GM21528 (cell line): ENCODE data around the gene TMEM174.

Source experiments
- ATAC-seq: cut with Tn5 transposase; IDR thresholded peaks from one replicate; pipeline ENCODE4 v1.9.1; 2021; ENCODE audit warnings: mild to moderate bottlenecking, moderate library complexity; ENCODE audit not compliant: unreplicated experiment, low FRiP score

TMEM174 gene, protein sequence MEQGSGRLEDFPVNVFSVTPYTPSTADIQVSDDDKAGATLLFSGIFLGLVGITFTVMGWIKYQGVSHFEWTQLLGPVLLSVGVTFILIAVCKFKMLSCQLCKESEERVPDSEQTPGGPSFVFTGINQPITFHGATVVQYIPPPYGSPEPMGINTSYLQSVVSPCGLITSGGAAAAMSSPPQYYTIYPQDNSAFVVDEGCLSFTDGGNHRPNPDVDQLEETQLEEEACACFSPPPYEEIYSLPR

DNA sequence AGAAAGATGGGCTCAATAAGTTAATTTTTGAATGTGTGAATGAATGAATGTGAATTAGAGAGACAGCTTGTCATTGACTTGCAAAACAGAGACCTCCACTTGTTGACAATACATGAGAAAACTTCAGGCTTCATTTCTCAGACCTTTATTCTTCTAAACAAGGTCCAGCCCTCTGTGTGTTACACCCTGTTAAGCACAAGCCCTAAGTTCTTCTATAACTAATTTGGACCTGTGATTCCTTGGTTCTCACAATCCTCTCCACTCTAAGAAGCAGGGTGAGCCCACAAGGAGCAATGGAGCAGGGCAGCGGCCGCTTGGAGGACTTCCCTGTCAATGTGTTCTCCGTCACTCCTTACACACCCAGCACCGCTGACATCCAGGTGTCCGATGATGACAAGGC lies at the start of gene TMEM174:
Gene TMEM174, plus strand, starts transcription at position 243 of the 400 bp plus-strand sequence. Its CDS starts 51 bp downstream, at position 294.
- no peak for ATAC-seq

DNA sequence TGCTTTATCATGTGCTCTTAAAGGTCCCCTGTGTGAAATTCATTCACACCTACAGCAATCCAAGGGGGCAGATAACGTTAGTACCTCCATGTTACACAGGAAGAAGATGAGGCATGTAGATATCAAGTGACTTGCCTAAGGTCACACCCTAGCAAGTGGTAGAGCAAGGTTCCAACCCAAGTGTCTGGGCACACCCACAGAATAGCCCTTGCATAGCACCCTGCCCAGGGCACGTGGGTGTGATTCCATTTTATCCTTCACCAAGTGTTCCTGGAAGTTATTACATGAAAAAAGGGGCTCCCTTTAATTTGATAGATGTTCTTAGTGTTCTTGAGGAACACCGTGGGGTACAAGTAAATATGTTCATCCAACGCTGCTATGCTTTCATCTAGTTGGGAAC lies 47.7 kb upstream of the TMEM174 start:
- no peak for ATAC-seq

DNA sequence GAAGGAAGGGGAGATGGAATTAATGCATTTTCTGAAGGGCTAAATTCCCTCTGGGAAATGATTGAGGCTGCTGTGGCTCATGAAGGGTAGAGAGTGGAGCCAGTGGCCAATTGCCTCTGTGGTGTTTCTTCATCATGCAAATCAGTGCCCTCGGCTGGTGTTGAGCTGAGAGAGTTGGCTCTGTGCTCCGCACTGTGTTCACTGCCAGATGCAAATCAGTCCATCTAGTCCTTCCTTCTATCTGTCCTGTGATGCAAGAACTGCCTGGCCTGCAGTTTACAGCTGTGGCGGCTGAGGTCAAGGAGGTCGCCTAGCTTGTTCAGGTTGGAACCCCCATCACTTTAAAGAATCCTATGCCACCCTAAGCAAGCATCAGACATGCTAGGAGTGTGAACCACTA lies 46.6 kb upstream of the TMEM174 start:
- no peak for ATAC-seq

DNA sequence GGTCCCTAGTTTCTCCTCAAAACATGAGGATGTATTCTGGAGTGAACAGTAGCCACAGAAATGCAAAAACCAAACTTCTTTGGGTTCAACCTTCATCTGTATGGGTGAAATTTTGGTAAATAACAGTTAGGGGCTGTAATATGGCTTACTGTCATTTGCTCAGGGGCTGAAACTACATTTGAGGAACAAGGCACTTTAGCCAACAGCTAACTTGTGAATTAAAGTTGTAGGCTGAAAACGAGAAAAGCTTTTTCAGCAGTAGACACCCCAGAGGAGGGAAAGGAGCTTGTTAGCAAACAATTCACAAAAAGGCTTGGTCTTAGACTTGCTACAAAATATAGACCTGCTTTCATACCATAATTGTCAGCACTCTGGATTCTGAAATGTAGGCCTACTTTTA lies 46.0 kb upstream of the TMEM174 start:
- no peak for ATAC-seq

DNA sequence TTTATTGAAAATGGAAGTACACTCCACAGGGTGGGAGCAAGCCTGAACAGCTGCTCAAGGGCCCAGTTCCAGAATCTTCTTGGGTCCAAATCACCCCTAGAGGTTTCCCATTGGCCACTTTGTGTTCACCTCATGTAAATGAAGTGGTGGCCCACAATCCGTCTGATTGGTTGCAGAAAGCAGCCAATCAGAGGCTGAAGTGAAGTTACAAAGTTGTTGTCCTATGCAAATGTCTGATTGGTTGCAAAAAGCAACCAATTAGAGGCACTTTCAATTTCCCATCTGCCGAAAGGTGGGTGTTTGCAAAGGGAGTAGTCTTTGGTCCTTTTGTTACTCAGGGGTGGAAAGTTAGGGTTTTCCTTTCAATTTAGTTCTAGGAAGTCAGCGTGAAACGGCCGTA lies 43.9 kb upstream of the TMEM174 start:
- no peak for ATAC-seq

DNA sequence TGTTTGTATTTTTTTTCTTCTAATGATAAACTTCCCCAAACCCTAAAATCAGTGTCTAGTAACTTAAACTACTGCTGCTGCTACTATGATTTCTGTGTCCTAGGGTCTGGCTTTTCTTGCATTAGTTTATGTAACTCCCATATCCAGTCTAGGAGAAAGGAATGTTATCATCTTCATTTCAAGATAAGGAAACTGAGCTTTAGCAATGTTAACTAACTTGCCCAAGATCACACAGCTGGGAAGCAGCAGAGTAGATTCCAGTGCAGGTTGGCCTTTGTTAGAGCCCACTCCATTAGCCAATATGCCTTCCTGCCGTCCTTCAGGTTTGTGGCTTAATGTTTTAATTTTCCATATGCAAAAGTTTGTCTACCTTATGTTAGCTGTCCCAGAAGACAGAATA lies 42.2 kb upstream of the TMEM174 start:
- ATAC-seq: no peak

DNA sequence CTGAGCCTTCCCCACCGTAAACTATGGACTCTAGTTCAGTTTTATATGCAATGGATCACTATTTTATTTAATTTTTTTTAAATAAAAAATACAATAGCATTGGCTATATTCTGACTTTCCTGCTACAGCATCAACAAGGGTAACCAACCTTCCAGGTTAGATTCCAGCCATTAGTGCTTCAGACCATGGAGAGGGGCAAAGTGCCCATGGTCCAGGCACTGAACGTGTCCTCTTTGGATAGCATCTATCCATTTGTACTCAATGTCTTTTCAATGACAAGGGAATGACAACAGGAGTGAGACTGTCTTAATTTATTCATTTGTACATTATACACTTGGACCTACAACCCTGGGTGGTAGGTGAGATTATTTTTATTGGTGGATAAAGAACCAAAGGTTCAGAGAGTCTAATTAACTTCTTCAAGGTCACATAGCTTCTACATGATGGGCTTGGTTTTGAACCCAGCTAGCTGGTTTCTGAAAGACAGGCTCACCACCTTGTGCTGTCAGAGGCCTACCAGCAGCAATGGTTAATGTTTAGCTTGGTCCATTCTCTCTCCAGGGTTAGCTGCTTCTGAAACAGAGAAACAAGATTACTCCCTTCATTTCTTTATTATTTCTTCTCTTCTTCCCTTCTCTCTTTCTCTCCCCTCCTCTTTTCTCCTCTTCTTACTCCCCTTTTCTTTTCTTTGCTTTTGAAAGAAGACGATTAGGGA lies 41.1 kb upstream of the TMEM174 start:
- ATAC-seq: no peak

DNA sequence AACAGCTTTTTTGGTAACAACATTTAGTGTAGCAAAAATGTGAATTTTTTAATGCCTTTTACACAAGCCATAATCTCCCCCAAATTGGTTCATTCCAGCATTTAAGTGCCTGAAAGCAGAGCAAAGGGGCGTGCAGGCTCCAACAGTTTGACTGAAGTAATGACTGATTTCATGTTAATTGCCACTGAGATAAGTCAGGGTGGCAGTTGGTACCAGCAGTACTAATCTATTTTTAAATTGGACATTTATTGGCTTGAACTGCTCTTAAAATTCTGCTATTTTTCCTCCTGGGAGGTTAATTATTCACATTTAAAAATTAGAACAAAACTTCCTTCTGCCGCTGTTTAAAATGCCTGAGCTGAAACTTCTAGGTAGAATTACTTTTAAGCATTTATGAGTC lies 40.2 kb upstream of the TMEM174 start:
- ATAC-seq: no peak

DNA sequence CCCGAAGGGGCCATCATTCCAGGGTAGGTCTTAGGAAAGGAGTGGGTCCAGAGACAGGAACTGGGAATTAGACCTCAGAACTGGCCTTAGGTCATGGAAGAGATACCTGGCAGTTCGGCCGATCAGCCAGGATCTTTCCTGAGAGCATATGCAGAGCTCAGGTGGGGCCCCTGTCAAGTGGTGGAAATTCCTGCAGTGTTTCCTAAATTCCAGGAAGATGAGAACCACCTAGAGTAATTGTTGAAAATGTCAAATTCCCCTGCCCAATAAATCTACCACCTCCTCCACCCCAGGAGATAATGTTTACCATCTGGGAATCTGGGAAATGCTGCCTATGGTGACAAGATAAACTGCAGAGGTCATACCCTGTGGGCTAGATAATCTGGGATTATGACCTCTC lies 38.0 kb upstream of the TMEM174 start:
- no peak for ATAC-seq

DNA sequence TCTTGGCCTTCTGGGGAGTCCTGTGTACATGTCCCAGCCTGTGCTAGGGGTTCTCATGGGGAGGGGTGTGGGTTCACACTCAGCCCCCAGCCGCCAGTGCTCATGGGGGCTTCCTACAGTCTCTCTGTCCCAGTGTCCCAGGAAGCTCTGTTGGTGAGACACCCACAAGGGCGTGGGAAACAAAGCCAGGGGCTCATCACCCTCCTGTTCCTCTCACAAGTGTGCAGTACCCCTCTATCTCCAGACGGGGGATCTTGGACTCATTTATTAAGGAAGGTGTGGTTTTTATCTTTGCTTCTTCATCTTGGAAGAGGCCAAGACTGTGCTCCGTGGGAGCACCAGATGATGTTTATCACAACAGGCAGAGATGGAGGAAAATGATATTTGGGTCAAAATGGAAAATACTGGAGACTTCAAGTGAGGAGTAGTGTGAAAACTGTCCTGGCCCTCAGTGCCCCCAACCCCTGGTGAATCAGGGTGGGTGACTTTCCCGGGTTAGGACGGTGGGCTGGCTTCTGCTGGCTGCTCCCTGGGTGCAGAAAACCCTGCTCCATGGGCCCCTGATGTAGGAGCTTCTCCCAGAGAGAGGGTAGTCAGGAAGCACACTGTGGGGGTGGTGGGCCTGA lies 37.5 kb upstream of the TMEM174 start:
- no peak for ATAC-seq

DNA sequence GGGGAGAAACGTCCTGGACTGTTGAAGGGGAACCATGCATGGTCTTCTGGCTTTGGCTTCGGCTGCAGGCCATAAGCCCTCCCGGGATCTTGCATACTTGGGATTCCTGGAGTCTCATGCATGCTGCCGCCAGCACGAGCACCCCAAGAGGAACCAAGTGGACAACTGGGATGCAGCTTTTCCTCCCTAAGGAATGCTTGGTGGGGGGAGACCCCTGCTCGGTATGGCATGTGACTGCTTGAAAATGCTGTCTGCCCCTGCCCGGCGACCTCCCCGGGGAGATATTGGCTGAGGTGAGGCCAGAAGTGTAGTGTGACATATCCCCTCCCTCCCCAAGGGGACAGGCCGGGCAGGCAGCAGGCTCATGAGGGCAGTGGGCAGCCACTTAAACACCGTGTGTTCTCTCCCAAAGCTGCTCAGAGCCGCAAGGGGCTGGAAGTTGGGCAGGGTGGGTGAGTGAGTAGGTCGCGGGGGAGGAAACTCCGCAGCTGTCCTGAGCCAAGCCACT lies 36.9 kb upstream of the TMEM174 start:
- ATAC-seq: no peak

DNA sequence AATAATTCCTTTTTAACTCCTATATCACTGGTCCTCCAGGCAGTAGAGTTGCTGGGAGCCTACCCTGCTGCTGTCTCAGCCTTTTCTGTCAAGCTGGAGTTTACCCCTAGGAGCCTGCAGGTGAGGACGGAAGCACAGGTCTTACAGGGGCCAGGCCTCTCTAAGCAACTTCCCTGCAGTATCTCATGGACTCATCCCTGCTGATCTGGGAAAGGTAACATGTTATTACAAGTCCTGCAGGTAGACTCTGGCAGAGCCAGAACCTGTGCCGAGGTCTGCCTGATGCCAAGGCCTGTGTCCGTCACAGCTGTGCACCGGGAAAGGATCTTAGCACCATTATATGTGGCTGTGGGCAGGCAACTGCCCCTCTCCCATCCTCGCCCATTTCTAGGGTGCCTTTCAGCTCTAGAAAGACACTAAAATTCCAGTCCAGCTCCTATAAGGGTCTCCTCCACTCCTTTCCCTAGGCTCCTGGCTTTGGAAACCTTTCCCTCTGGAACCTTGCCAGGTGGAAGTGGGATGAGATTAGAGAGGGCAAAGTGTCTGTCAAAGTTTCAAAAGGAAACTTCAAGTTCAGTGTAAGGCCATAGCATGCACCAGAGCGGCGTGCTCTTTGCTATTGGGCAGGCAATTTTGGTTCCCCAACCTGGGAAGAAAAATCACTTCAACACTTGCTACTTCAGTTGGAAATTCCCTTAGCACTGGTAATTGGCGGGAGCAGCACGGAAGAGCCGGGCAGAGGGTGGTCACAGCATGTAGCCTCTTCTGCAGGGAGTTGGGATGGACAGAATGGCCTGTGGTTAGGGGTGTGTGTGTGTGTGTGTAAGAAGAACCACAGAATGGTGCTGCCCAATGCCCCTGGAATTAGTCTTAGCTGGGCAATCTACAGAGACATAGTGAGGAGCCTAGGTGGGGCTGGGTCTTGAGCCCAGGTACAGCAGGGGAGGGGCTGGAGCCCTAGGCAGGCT lies 35.1 kb upstream of the TMEM174 start:
- ATAC-seq: no peak

DNA sequence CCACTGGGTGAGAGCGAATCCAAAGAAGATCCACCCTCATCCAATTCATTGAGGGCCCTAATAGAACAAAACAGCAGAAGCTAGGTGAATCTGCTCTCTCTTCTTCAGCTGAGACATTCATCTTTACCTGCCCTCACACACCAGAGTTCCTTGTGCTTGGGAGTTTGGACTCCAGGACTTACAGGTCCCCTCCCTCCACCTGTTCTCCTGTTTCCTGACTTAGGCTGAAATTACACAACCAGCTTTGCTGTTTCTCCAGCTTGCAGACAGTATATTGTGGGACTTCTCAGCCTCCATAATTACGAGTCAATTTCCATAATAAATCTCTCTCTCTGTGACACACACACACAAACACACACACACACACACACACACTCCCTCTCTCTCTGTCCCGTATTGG lies 33.5 kb upstream of the TMEM174 start:
- ATAC-seq: no peak

DNA sequence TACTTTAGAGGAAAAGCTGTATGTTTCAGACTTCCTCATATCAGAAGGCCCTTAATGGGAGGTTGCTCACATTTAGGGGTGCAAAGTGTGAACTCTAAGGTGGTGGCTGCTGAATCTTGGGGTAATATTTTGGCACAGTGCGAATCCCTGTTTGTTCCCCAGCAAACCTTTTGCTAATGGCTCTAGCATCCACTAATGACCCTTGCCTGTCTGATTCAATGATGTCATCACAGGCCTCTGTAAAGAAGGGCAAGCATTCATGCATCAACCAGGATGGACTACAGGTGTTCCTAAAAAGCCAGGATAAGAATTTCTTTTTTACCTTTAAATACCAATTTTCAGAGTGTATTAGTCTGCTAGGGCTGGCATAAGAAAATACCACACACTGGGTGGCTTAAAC lies 32.2 kb upstream of the TMEM174 start:
- no peak for ATAC-seq

DNA sequence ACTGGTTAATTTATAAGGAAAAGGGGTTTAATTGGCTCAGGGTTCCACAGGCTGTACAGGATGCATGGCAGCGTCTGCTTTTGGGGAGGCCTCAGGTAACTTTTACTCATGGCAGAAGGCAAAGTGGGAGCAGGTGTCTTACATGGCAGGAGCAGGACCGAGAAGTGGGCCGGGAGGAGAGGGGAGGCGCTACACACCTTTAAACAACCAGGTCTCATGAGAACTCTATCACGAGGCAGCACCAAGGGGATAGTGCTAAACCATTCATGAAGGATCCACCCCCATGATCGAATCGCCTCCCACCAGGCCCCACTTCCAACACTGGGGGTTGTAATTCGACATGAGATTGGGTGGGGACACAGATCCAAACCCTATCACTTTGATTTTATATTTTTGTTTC lies 31.0 kb upstream of the TMEM174 start:
- ATAC-seq: no peak

DNA sequence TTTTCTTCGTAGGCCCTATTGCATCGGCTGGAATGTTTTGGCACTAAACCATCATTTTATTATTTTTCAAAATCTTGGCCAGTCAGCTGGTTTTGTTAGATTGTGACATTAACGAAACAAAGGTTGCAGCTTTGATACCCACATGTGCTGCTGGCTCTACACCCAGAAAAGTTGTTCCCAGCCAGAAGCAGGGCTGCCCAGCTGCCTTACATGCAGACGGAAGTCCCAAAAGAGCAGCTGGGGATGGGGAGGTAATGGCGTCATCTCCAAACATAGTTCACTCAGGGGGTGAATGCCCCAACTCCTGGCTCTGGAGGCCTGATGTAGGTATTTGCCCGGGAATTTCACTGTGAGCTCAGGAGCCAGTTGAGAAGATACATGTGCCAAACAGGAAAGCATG lies 29.3 kb upstream of the TMEM174 start:
- no peak for ATAC-seq

DNA sequence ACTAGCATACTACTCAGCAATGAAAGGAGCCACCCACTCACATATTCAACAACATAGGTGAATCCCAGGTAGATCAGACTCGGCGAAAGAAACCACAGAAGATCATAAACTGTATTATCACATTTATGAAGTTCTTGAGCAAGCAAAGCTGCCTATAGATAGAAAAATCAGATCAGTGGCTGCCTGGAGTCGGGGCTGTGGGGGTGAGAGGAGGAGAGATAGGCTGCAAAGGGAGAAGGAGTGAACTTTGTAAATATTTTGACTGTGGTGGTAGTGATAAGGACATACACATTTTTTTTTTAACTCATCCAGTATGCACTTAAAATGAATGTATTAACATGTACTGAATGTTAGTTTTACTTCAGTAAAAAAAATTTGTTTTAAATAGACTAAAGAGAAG lies 23.5 kb upstream of the TMEM174 start:
- ATAC-seq: no peak

DNA sequence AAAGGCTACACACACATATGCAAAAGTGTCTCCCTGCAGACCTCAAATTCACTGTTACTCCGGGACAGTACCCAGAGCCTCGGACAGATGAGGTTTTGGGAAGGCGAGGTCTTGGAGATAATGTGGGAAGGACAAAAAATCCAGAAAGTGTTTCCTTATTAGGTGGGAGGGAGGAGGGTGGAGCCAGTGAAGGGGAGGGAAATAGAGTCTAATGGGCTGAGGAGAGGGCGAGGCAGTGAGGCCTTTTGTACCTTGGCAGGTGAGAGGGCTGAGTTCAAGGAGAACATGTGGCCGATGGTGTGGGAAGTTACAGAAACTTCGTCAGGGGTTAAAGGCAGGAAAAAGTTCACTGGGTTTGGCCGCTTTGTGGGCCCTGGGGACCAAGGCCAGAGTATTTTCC lies 22.1 kb upstream of the TMEM174 start:
- ATAC-seq: no peak

DNA sequence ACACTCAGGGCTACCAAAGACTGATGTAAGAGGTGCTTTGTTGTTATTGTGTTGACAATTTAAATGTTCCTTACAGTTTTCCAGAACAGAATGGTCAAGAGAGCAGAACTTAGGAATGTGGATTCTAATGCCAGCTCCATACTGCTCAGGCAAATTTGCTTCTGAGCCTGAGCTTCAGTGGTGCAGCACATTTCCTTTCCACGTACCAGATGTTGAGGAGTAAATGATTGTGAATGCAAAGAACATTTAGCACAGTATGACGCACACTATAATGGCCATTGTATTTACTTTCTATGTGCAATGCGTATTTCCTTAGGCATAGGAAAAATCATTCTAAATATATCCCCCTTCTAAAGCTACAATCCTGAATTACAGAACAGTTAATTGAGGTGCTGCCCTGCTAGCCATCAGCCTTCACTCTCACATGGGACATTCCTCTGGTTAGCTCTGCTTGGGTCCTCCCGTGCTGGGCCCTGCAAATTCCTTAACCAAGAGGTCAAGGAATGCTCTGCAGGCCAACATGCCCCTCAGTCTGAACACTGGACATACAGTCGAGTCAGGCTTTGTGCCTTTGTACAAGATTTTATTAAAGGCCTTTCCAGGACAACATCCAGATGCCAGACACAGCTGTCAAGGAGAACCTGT lies 21.1 kb upstream of the TMEM174 start:
- no peak for ATAC-seq
